ENCODE measurements around the gene DHX8. TPM values are rescaled to one million over a fixed set of nuclear protein-coding genes. Genes with fewer than 3 reads are reported as not detected.
A peak's percentile ranks its signal among the peaks of the same experiment; 100 is the strongest.

DHX8 gene
- total RNA-seq, 2 donors from 2014 or later: 42.6 to 71.0 TPM

GRCh38 chr17:43531955-43532354, 48.2 kb downstream of the DHX8 start:
- ATAC-seq (no peak), DNase-seq (ENCODE audit: low spot score in 2 of 2) (no peak)
- Mint-ChIP-seq H3K36me3 (no peaks in the 10 kb centered on the region), H3K27ac (no peak overlapping the region), H3K9me3 (no peaks in the 10 kb centered on the region)

GRCh38 chr17:43532581-43532980, 48.8 kb downstream of the DHX8 start:
- no peak for DNase-seq (ENCODE audit: low spot score in 2 of 2)
- H3K27ac Mint-ChIP-seq: no peak overlapping the region
- no peak for ATAC-seq
- no peaks in the 10 kb centered on the region for H3K36me3 Mint-ChIP-seq
- H3K9me3 Mint-ChIP-seq: no peaks in the 10 kb centered on the region

- ATAC-seq (no peak), DNase-seq (ENCODE audit: low spot score in 2 of 2) (no peak)
- Mint-ChIP-seq H3K9me3 (no peaks in the 10 kb centered on the region), H3K36me3 (no peaks in the 10 kb centered on the region), H3K27ac (no peak overlapping the region)
Measured at GRCh38 chr17:43533699-43534098, 49.9 kb downstream of the DHX8 start.

- H3K9me3 Mint-ChIP-seq: no peaks in the 10 kb centered on the region
- no peak overlapping the region for H3K27ac Mint-ChIP-seq
- ATAC-seq: no peak
- H3K36me3 Mint-ChIP-seq: no peaks in the 10 kb centered on the region
- DNase-seq (ENCODE audit: low spot score in 2 of 2): no peak
Measured at GRCh38 chr17:43534909-43535308, 51.1 kb downstream of the DHX8 start.

GRCh38 chr17:43536236-43536992, 52.6 kb downstream of the DHX8 start:
- ATAC-seq (peak in 1 of 2 donors; percentile 52), DNase-seq (ENCODE audit: low spot score in 2 of 2) (no peak)
- Mint-ChIP-seq H3K36me3 (no peaks in the 10 kb centered on the region), H3K27ac (peak overlapping the region; percentile 15 to 30), H3K9me3 (no peaks in the 10 kb centered on the region)

- no peak overlapping the region for H3K27ac Mint-ChIP-seq
- ATAC-seq (no peak), DNase-seq (ENCODE audit: low spot score in 2 of 2) (no peak)
- no peaks in the 10 kb centered on the region for H3K36me3 Mint-ChIP-seq
- H3K9me3 Mint-ChIP-seq: no peaks in the 10 kb centered on the region
Measured at GRCh38 chr17:43540821-43541674, 57.3 kb downstream of the DHX8 start.

GRCh38 chr17:43542859-43543258, 59.1 kb downstream of the DHX8 start:
- no peaks in the 10 kb centered on the region for H3K9me3 Mint-ChIP-seq
- ATAC-seq: no peak
- no peak overlapping the region for H3K27ac Mint-ChIP-seq
- H3K36me3 Mint-ChIP-seq: no peaks in the 10 kb centered on the region
- no peak for DNase-seq (ENCODE audit: low spot score in 2 of 2)

- Mint-ChIP-seq H3K36me3 (no peaks in the 10 kb centered on the region), H3K9me3 (no peaks in the 10 kb centered on the region), H3K27ac (no peak overlapping the region)
- ATAC-seq (no peak), DNase-seq (ENCODE audit: low spot score in 2 of 2) (no peak)
Measured at GRCh38 chr17:43543300-43543699, 59.5 kb downstream of the DHX8 start.

GRCh38 chr17:43543771-43544575, 60.2 kb downstream of the DHX8 start:
- H3K9me3 Mint-ChIP-seq: no peaks in the 10 kb centered on the region
- no peak overlapping the region for H3K27ac Mint-ChIP-seq
- ATAC-seq (no peak), DNase-seq (ENCODE audit: low spot score in 2 of 2) (no peak)
- H3K36me3 Mint-ChIP-seq: no peaks in the 10 kb centered on the region

GRCh38 chr17:43545383-43545632, 61.5 kb downstream of the DHX8 start:
- no peak for DNase-seq (ENCODE audit: low spot score in 2 of 2)
- no peak overlapping the region for H3K27ac Mint-ChIP-seq
- H3K9me3 Mint-ChIP-seq: no peaks in the 10 kb centered on the region
- peak; percentile 12 to 13 for ATAC-seq
- H3K36me3 Mint-ChIP-seq: no peaks in the 10 kb centered on the region

GRCh38 chr17:43546319-43547188, 62.8 kb downstream of the DHX8 start, which contains the start of gene ETV4:
Gene ETV4, minus strand, starts transcription at chr17:43546340. Its CDS starts 723 bp downstream, at chr17:43545617.
- DNase-seq (ENCODE audit: low spot score in 2 of 2) (peak; percentile 71 to 95), ATAC-seq (peak; percentile 92)
- H3K27ac Mint-ChIP-seq: no peak within 1 kb of the TSS
- no peaks in the 10 kb centered on the region for H3K36me3 Mint-ChIP-seq
- no peaks in the 10 kb centered on the region for H3K9me3 Mint-ChIP-seq

- DNase-seq (ENCODE audit: low spot score in 2 of 2) (no peak), ATAC-seq (no peak)
- no peak overlapping the region for H3K27ac Mint-ChIP-seq
- H3K36me3 Mint-ChIP-seq: no peaks in the 10 kb centered on the region
- no peaks in the 10 kb centered on the region for H3K9me3 Mint-ChIP-seq
Measured at GRCh38 chr17:43547189-43547550, 63.4 kb downstream of the DHX8 start.

- ATAC-seq: no peak
- Mint-ChIP-seq H3K27ac (no peak overlapping the region), H3K9me3 (no peaks in the 10 kb centered on the region), H3K36me3 (no peaks in the 10 kb centered on the region)
- no peak for DNase-seq (ENCODE audit: low spot score in 2 of 2)
Measured at GRCh38 chr17:43547659-43548256, 64.0 kb downstream of the DHX8 start.

GRCh38 chr17:43548689-43549379, 65.1 kb downstream of the DHX8 start:
- Mint-ChIP-seq H3K36me3 (no peaks in the 10 kb centered on the region), H3K9me3 (no peaks in the 10 kb centered on the region), H3K27ac (no peak overlapping the region)
- no peak for ATAC-seq
- no peak for DNase-seq (ENCODE audit: low spot score in 2 of 2)

- H3K27ac Mint-ChIP-seq: no peak overlapping the region
- no peaks in the 10 kb centered on the region for H3K9me3 Mint-ChIP-seq
- no peaks in the 10 kb centered on the region for H3K36me3 Mint-ChIP-seq
Measured at GRCh38 chr17:43549496-43549895, 65.7 kb downstream of the DHX8 start.

More at GRCh38 chr17:43549496-43549895, 65.7 kb downstream of the DHX8 start:
- DNase-seq (ENCODE audit: low spot score in 2 of 2): no peak
- no peak for ATAC-seq
